HG03575 (cell line): ENCODE measurements around the gene GCGR.

Source experiments
- ATAC-seq: cut with Tn5 transposase; IDR thresholded peaks from one replicate; pipeline ENCODE4 v1.9.1; 2021; ENCODE audit not compliant: unreplicated experiment, insufficient number of reproducible peaks, low FRiP score; ENCODE audit errors: extremely low read depth

Gene GCGR

GRCh38 chr17:81810892-81811704 lies 7.1 kb downstream of the GCGR start:
- no peak for ATAC-seq

- ATAC-seq: no peak
Observed at GRCh38 chr17:81811705-81812570, 8.0 kb downstream of the GCGR start.

DNA sequence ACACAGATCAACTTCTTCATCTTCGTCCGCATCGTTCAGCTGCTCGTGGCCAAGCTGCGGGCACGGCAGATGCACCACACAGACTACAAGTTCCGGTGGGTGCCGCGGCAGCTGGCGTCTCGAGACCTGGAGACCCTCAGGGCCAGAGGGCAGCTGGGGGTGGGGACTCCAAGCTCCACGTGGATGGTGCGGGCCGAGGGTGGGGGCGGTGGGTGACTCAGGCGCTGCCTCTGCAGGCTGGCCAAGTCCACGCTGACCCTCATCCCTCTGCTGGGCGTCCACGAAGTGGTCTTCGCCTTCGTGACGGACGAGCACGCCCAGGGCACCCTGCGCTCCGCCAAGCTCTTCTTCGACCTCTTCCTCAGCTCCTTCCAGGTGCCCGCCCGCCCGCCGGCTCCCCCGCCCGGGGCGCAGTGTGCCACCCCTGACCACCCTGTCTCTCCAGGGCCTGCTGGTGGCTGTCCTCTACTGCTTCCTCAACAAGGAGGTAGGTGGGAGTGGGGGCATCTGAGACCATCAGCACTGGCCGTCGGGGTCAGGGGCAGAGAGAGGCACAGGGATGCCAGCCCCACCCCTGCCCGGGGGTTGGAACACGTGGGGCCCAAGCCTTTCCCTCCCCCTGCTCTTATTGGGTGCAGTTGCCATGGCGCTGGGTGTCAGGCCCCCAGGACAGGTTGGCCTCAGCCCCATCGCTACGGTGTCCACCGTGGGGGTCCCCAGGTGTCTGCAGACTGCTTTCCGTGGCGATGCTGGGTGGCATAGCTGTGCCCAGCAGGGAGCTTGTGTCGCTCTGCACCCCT lies 8.8 kb downstream of the GCGR start:
- ATAC-seq: no peak

GRCh38 chr17:81813371-81813684 lies 9.4 kb downstream of the GCGR start:
- no peak for ATAC-seq

DNA sequence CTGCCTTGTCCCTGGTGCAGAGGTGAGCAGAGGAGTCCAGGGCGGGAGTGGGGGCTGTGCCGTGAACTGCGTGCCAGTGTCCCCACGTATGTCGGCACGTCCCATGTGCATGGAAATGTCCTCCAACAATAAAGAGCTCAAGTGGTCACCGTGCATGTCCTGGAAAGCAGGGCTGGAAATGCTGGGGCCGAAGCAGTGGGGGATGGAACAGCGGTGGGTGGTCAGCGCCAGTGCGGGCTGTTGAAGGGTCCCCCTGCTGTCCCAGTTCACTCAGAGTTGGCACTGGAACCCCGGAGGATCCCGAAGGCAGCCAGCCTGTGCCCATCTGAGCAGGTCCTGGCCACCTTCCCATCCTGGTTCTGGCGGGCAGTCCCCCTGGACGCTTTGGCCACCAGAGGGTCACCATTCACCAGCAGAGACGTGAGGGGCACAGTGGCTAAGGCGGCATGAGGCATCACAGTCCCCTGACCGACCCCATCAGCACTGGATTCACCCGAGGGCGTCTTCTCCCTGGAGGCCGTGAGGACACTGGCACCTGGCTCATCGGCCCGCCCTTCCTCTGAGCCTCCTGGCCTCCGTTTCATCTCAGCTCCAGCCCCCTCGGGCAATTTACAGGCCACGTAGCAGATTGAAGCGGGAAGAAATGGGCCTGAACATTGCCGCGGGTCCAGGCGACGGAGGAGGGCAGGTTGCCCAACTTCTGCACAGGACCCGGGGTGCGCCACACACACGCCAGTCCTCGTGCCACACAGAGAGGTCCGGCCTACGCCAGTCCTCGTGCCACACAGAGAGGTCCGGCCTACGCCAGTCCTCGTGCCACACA lies 10.1 kb downstream of the GCGR start:
- no peak for ATAC-seq

GRCh38 chr17:81814748-81815645 lies 11.0 kb downstream of the GCGR start:
- ATAC-seq: no peak

DNA sequence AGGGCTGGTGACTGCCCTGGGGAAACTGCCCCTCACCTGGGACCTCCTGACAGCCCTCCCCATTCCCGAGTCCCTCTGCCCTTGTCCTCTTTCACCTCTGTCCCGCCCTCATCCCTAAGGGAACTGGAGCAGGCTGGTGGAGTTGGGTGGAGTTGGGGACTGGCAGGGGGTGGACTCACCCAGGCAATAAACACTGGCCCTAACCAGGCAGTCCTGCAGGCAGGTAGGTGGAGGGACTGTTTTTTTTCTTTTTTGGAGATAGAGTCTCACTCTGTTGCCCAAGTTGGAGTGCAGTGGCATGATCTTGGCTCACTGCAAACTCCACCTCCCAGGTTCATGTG lies 11.7 kb downstream of the GCGR start:
- ATAC-seq: no peak

DNA sequence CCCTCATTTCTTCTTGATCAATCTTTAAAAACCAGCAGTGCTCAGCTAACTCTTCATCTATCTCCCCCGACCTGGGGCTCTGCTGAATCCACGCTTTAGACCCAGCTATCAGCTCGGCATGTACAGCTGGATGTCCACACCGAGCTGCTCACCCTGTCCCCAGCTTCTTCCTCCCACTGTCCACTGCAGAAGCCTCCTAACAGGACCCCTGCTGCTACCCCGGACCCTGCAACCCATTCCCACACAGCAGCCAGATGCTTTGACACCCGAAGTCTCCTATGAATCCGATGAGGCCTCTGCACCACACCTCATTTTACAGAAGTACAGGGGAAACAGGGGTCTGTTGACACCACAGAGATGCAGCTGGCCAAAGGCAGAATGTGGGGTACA lies 13.8 kb downstream of the GCGR start:
- no peak for ATAC-seq

DNA sequence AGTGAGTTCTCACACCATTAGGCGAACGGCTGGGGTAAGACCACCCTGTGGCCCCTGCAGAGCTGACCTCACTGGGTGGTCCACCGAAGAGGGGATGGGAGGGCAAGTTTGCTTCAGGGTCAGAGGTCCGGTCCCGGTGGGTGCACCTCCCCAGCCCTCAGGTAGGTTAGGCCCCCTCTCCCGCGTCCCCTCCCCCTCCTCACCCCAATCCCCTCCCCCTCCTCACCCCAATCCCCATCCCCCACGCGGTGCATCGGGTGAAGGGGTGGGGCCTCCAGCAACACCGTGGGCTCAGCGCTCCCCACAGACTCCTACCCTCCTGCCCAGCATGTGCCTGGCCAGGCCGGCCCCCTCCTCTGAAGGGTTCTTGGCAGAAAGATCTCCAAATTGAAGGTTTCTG lies 15.8 kb downstream of the GCGR start:
- ATAC-seq: no peak

DNA sequence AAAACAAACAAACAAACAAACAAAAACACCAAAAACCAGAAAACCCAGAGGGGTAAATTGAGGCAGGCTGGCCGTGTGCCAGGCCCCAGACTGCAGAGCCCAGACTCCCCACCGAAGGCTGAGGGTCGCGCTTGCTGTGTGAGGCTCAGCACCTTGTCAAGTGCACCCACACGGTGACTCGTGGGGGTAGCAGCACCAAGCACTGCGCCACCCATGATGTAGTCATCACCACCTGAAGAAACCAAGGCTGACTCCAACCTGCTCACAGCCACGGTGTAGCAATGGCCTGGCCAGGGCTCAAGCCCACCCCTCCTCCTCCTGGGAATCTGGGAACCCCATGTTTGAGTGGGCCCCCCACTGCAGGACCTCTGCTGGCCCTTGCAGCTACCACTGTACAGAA lies 17.2 kb downstream of the GCGR start:
- no peak for ATAC-seq

GRCh38 chr17:81821603-81822311 lies 17.8 kb downstream of the GCGR start:
- ATAC-seq: no peak

DNA sequence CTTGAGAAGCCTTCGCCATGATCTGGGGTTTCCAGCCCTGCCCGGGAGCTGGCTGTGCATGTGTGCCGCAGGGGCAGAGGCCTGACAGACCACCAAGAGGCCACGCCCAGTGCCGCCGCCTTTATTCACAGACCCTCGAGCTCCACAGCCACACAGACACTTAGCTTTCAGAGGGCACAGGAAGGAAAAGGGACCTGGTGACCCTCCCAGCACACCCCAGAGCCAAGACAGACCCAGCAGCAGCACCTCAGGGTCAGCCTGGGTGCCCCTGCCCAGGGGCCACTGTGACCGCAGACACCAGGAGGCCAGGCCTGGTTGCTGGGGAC lies 18.3 kb downstream of the GCGR start:
- ATAC-seq: no peak

DNA sequence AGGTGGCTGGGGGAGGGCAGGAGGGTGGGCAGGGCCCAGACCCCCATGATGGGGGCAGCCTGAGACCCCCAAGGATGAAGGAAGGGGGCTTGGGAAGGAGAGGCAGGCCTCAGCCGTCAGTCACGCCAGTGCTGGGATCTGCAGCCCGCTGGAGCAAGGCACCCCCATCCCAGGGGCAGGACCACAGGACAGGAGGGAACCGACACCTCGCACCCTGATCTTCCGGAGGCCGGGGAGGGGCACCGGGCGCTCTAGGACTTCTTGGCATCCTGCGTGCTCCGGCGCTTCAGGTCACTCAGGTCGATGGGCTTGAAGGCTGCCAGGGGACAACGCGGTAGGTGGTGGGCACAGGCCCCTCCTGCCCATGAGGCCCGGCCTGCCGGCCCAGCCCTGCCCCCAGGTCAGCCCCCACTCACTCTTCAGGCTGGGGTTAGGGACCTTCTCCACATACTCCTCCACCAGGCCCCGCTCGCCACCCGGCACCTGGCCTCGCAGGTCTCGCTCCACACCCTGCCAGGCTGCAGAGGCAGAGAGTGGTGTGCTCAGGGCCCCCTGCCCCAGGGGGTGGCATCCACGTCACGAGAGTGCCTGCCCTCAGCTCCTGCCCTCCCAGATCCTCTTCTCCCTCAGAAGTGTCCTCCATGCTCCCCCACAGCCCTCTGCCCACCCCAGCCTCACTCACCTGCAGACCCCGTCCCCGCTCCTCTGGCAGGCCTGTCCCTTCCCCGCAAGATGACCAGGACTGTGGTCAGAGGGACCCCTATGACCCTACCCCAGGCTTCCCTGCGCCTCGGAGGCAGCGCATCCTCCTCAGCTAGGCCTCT lies 19.3 kb downstream of the GCGR start:
- ATAC-seq: no peak

GRCh38 chr17:81823820-81824550 lies 20.0 kb downstream of the GCGR start:
- no peak for ATAC-seq

- ATAC-seq: no peak
Observed at GRCh38 chr17:81824595-81824994, 20.6 kb downstream of the GCGR start.

DNA sequence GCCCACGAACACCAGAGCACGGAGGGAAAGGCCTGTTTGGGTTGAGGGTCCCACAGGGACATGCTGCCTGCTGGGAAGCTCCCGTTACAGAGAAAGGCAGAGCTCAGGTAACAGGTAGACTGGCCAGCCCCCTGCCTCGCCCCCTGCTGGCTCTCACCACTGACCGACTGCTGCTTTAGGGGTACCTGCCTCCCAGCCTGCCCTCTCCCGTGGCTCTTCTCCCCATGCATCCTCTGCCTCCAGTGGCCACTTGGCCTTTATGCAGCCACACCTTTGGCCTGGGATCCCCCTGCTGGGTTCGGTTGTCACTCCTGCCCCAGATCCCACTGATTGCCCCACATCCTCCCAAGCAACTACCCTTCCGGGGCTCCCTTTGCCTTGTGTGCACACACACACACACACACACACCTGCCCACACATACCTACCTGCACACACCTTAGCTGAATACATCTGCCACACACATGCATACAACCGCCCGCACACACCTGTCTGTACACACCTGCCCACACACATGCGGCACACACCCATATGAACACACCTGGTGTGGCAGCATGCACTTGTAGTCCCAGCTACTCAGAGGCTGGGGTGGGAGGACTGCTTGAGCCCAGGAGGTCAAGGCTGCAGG lies 22.0 kb downstream of the GCGR start:
- no peak for ATAC-seq
